Tibial artery (tissue), 4 donors: Measurements from ENCODE around the gene ERCC6L2.

ENCODE experiments used
- DNase-seq, 2 donors: peaks; one replicate each; pipeline ENCODE4 v3.0.0-alpha.2; 2019
- H3K27ac ChIP-seq, 2 donors: fragments of 200-600 bp; sonication (generic) in 1 of 2; 1 replicate in 1 of 2; 2 replicates in 1 of 2; pipeline ENCODE4 v1.5.1; 2018 to 2019; ENCODE audit warnings: mild to moderate bottlenecking in 1 of 2
- H3K27me3 ChIP-seq, 2 donors: fragments of 200-600 bp; sonication (generic) in 1 of 2; one replicate each; pipeline versions ENCODE4 v1.5.1 to v1.6.0; 2016 to 2019
- H3K36me3 ChIP-seq, 3 donors: fragments of 200-600 bp; sonication (generic) in 2 of 3; one replicate each; pipeline ENCODE4 v1.5.1; 2016 to 2019; ENCODE audit warnings: mild to moderate bottlenecking in 2 of 3
- H3K4me1 ChIP-seq, 4 donors: fragments of 200-600 bp; sonication (generic) in 2 of 4; 1 replicate in 3 of 4; 2 replicates in 1 of 4; pipeline ENCODE4 v1.5.1; 2016 to 2019
- H3K4me3 ChIP-seq, 2 donors: fragments of 200-600 bp; sonication (generic) in 1 of 2; 1 replicate in 1 of 2; 2 replicates in 1 of 2; pipeline ENCODE4 v1.5.1; 2018 to 2019; ENCODE audit warnings: mild to moderate bottlenecking in 2 of 2
- H3K9me3 ChIP-seq, 3 donors: fragments of 200-600 bp; sonication (generic) in 1 of 3; one replicate each; pipeline ENCODE4 v1.5.1; 2016 to 2019
- CTCF ChIP-seq, 2 experiments: fragments of 200-600 bp in 1 of 2; fragments of 450-650 bp in 1 of 2; IDR thresholded peaks; one replicate each; pipeline ENCODE4 v1.5.1; 2017 to 2019; ENCODE audit warnings: antibody characterized with exemption in 2 of 2, mild to moderate bottlenecking in 1 of 2, moderate library complexity in 1 of 2
- intact Hi-C: fragments of 100-400 bp; cut with DNase I; formaldehyde crosslinking; loops from one replicate; pipeline ENCODE4 v1.15.0; 2023; ENCODE audit warnings: low total_unique reads

The ERCC6L2 gene

GRCh38 chr9:95877984-95878383 lies 2.5 kb downstream of the ERCC6L2 start:
- H3K4me1 ChIP-seq: peaks cover 0 to 22% (median 13%) of the 10 kb centered on the region in 4 donors
- H3K9me3 ChIP-seq: no peaks in the 10 kb centered on the region
- peaks cover 0 to 7% (median 6%) of the 10 kb centered on the region in 3 donors for H3K36me3 ChIP-seq
- H3K27me3 ChIP-seq: no peaks in the 10 kb centered on the region
- no peak overlapping the region for H3K4me3 ChIP-seq
- no peak overlapping the region for H3K27ac ChIP-seq
- intact Hi-C loops: loop anchor here (5.0 to 10.0 kb wide), 2 partner anchors 337 to 366 kb away; no protein-coding TSS in a partner anchor
- no peak for TF ChIP-seq CTCF (IDR thresholded peaks at IDR 0.05)
- DNase-seq: no peak

GRCh38 chr9:95879591-95879990 lies 4.1 kb downstream of the ERCC6L2 start:
- Histone ChIP-seq H3K27ac (no peak overlapping the region), H3K9me3 (no peaks in the 10 kb centered on the region), H3K4me3 (no peak overlapping the region), H3K4me1 (peaks cover 0 to 9% (median 4%) of the 10 kb centered on the region in 4 donors), H3K36me3 (peaks cover 7 to 13% (median 9%) of the 10 kb centered on the region in 3 donors), H3K27me3 (no peaks in the 10 kb centered on the region)
- DNase-seq: no peak
- intact Hi-C loops: loop anchor here (5.0 to 10.0 kb wide), 2 partner anchors 335 to 367 kb away; no protein-coding TSS in a partner anchor
- no peak for TF ChIP-seq CTCF (IDR thresholded peaks at IDR 0.05)

GRCh38 chr9:95880021-95880690 lies 4.7 kb downstream of the ERCC6L2 start:
- Histone ChIP-seq H3K27me3 (no peaks in the 10 kb centered on the region), H3K4me1 (peaks cover 0 to 8% (median 2%) of the 10 kb centered on the region in 4 donors), H3K27ac (no peak overlapping the region), H3K36me3 (peaks cover 7 to 13% (median 9%) of the 10 kb centered on the region in 3 donors), H3K9me3 (no peaks in the 10 kb centered on the region), H3K4me3 (no peak overlapping the region)
- DNase-seq: no peak
- intact Hi-C loops: no loop called here
- TF ChIP-seq CTCF (IDR thresholded peaks at IDR 0.05): no peak

- no peaks in the 10 kb centered on the region for H3K27me3 ChIP-seq
- TF ChIP-seq CTCF (IDR thresholded peaks at IDR 0.05): no peak
- DNase-seq: no peak
- no peaks in the 10 kb centered on the region for H3K4me1 ChIP-seq
- no peaks in the 10 kb centered on the region for H3K9me3 ChIP-seq
- intact Hi-C loops: no loop called here
- H3K4me3 ChIP-seq: no peak overlapping the region
- H3K36me3 ChIP-seq: peaks cover 6 to 9% (median 7%) of the 10 kb centered on the region in 3 donors
- H3K27ac ChIP-seq: no peak overlapping the region
These were observed 12.5 kb downstream of the ERCC6L2 start for GRCh38 chr9:95887926-95888497.

GRCh38 chr9:95890594-95890993 lies 15.1 kb downstream of the ERCC6L2 start:
- no peak overlapping the region for H3K27ac ChIP-seq
- DNase-seq: no peak
- no peaks in the 10 kb centered on the region for H3K9me3 ChIP-seq
- no peaks in the 10 kb centered on the region for H3K27me3 ChIP-seq
- peaks cover 0 to 6% (median 0%) of the 10 kb centered on the region in 3 donors for H3K36me3 ChIP-seq
- H3K4me3 ChIP-seq: no peak overlapping the region
- intact Hi-C loops: no loop called here
- no peak for TF ChIP-seq CTCF (IDR thresholded peaks at IDR 0.05)
- H3K4me1 ChIP-seq: no peaks in the 10 kb centered on the region
